GM18907 (cell line): ENCODE data around the gene PPP2R3C.
A peak's percentile ranks its signal among the peaks of the same experiment; 100 is the strongest.
"Not testable (repeated sequence)": the region's sequence is repeated elsewhere in the genome, so short reads cannot be mapped to it uniquely, and the experiment has no call there.

Source experiments
- ATAC-seq: cut with Tn5 transposase; IDR thresholded peaks from one replicate; pipeline ENCODE4 v1.9.1; 2021; ENCODE audit warnings: mild to moderate bottlenecking, moderate library complexity; ENCODE audit not compliant: unreplicated experiment

PPP2R3C gene

DNA sequence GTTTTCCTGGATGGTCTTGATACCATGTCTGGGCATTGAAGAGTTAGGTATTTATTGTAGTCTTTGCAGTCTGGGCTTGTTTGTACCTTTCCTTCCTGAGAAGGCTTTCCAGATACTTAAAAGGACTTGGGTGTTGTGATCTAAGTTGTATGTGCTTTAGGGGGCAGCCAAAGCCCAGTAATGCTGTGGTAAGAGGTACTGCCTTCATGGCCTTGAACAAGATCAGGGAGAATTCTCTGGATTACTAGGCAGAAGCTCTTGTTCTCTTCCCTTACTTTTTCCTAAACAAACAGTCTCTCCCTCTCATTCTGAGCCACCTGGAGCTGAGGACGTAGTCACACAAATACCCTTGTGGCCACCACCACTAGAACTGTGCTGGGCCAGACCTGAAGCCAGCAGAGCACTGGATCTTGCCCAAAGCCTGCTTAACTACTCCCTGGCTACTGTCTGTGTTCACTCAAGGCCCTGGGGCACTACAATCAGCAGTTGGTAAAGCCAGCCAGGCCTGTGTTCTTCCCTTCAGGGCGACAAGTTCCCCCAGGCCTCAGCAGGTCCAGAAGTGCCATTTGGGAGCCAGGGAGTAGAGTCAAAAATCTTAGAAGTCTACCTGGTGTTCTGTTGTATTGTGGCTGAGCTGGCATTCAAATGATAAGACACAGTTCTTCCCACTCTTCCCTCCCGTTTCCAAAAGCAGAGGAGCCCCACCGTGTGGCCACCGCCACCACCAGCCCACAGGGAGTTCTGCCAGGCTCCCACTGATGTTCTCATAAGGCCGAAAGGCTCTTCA, 11.9 kb upstream of the PPP2R3C start:
- no peak for ATAC-seq

DNA sequence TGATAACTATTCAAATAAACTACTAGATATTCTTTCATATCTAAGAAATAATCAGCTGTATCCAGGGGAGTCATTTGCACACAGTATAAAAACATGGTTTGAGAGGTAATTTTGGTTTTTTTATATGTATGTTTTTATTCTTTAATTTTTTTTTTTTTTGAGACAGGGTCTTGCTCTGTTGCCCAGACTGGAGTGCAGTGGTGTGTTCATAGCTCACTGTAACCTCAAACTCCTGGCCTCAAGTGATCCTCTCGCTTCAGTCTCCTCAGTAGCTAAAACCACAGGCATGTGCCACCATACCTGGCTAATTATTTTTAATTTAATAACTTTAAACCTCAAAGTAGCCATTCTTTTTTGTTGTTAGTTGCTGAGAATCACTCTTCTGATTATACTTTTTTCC, 2.3 kb upstream of the PPP2R3C start:
- ATAC-seq: no peak

DNA sequence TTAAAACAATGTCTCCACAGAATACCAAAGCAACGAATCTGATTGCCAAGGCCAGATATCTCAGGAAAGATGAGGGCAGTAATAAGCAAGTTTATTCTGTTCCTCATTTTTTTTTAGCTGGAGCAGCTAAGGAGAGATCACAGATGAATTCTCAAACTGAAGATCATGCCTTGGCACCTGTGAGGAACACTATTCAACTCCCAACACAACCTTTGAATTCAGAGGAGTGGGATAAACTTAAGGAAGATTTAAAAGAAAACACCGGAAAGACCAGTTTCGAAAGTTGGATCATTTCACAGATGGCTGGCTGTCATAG, 1.6 kb upstream of the PPP2R3C start:
- ATAC-seq: no peak

DNA sequence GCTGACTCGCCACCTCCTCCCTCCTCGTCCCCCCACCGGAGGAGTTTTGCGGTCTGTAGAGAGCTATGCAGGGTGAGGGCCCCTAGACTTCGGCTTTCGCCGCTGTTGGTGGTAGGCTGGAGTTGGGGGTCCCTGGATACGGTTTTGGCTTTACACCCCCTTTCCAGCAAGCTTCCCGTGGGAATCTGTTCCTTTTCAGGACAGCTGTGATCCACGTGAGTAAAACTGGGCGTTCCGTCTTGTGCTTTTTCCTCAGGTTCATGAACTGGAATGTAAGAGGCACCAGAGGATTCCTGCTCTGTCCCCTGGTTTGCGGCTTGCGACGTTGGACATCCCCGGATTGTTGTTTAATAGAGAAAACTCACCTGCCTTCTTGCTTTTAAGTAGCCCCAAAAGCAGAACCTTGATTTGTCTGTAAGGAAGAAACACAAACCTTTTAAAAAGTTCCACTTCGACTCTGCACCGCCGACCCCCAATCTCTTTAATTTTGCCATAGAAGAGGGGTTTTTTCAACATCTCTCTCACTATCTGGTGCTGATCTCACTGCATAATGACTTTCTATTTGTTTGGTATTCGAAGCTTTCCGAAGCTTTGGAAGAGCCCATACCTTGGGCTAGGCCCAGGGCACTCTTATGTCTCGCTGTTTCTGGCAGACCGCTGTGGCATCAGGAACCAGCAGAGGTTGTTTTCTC, 1.1 kb upstream of the PPP2R3C start:
- ATAC-seq: peak; percentile 5

DNA sequence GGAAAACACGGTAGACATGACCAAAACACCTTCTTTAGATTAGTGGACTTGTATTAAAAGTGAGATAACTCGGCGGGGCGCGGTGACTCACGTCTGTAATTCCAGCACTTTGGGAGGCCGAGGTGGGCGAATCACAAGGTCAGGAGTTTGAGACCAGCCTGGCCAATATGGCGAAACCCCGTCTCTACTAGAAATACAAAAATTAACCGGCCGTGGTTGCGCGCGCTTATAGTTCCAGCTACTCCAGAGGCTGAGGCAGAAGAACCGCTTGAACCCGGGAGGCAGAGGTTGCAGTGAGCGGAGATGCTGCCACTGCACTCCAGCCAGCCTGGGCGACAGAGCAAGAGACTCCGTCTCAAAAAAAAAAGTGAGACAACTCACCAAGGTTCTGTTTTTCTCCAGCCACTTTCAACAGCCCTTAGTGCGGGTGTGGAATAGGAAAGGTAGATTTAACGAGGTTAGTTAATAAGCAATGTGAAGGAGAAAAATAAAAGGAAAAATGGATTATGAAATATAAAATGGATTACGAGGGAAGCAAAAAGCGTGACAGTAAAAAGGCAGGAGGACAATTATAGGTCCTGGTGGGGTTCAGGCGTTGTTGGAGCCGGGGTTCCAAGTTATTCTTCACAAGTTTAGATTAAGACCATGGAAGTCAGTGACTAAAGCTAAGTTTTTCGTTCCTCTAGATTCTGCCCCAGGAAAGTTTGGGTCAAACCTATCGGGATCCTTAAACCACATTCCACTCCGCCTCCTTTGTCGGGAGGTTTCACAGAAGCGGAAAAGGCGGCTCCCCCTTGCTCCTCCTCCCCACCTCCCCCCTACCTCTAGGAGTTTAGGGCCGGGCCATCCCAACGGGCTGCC, 534 bp downstream of the PPP2R3C start:
- peak; percentile 4 for ATAC-seq

DNA sequence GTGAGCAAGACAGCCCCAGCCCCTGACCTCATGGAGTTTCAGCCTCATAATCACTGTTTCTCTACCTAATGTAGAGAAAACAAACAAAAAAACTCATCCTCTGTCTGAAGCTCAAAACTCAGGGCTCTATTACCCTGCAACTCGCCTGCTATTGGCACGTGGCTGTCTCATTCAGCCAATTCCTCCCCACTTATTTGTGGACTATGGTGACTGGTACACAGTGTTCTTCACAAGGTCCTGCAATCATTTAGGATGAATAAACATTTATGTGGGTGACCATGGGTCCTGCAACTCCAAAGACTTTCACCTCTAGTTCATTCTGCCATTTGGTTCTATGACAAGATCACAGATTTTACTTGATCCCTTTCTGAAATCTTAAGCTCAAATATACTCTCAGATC, 4.7 kb downstream of the PPP2R3C start:
- ATAC-seq: no peak

DNA sequence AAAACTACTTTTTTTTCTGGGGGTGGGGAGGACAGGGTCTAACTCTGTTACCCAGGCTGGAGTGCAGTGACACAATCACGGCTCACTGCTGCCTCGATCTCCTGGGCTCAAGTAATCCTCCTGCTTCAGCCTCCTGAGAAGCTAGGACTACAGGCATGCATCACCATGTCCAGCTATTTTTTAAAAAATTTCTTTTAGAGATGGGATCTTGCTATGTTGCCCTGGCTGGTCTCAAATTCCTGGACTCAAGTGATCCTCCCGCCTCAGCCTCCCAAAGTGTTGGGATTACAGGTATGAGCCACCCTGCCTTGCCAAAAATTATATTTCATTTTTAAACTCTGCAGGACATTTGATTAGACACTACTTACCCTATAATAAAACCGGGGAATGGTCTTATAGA, 5.5 kb downstream of the PPP2R3C start:
- ATAC-seq: no peak

DNA sequence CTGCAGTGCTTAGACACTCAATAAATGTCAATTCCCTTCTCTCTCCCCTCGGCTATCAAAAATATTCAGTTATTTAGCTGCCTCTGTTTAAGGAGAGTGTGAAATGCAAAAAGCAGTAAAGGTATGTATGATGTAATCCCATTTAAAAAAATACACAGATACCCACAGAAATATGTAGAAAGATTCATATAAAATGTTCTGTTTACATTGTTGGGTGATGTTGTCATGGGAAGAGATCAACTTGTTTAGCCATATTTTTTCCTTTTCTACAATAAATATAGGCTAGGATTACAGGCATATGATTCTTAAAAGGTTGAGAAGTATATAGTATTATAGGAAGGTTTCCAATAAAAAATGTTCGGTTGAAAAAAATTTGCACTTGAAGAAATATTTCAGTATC, 7.8 kb downstream of the PPP2R3C start:
- no peak for ATAC-seq

DNA sequence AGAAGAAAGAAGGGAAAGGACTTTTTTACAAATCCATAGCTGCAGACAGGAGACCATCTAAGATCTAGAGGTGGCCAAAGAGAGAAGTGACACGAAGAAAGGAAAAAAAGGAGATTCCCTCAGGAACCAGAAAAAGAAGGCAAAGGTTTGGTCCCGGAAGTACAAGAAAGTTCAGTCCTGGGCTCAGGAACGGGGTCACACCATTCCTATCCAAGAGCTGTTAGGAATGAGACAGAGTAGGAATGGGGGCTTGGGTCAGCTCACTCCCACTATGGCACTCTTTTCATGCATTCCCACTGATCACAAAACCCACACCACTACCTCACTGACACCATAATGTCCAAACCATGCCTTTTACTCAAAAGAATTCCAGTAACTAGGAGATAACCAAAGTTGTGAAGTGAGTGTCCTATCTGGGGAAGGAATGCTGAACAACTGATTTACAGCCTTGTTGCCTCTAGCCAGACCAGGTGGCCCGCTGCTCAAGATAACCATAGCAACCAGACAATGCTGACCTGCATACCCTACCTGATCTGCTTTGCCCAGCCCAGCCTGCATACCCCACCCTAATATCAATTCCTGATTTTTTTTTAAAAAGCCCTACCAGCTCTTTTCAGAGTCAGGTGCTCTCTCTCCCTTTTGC, 8.4 kb downstream of the PPP2R3C start:
- ATAC-seq: no peak

DNA sequence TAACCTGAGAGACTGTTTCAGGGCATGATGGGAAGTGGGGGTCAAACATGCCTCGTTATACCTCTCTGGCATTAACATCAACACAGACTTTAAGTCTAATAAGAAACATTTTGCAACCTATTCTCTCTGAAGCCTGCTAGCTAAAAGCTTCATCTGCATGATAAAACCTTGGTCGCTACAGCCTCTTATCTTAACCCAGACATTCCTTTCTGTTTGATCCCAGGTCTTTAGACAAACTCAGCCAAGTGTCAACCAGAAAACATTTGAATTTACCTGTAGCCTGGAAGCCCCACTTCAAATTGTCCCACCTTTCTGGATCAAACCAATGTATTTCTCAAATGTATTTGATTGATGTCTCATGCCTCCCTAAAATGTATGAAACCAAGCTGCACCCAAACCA, 9.1 kb downstream of the PPP2R3C start:
- no peak for ATAC-seq

DNA sequence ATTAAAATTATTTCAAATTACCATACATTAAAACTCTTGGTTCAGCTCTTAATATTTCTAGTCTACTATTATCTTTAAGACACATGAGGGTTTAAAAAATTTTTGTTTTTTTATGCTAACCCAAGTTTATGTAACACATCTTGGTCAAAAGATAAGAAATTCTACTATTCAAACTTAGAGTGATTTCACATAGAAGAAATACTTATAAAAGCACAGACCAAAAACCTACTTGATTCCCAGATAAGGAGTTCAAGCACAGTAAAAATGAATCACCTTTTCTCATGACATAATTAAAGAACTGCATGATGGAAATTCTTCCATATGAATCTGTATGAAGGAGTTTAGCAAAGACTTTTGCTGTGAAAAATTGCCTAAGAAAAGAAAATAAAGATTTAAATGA, 13.9 kb downstream of the PPP2R3C start:
- no peak for ATAC-seq

DNA sequence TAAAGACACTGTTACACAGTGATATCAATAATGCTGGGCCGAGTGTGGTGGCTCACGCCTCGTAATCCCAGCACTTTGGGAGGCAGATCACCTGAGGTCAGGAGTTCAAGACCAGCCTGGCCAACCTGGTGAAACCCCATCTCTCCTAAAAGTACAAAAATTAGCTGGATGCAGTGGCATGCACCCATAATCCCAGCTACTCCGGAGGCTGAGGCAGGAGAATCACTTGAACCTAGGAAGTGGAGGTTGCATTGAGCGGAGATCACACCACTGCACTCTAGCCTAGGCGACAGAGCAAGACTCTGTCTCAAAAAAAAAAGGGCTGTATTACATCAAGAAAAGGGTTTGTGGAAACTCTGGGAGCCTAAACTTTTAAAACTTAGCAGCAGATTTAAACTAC, 27.1 kb downstream of the PPP2R3C start:
- ATAC-seq: not testable (repeated sequence)

DNA sequence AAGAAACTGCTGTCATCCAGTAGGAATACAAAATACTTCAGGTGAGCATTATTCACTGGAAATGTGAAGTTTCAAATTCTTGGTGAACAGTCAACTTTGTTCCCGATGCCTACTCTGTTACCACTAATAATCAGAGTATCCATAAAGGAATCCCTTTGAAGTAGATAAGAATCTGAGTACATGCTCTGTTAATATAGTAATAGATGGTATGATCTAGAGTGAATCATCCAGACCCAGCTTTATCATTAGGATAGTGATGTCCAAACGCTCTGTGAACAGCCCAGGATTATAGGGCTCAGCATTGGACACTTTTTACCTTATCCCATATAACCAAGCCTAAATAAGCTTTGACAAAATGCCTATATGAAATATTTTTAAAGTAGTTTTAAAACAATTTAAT, 33.3 kb downstream of the PPP2R3C start:
- no peak for ATAC-seq

DNA sequence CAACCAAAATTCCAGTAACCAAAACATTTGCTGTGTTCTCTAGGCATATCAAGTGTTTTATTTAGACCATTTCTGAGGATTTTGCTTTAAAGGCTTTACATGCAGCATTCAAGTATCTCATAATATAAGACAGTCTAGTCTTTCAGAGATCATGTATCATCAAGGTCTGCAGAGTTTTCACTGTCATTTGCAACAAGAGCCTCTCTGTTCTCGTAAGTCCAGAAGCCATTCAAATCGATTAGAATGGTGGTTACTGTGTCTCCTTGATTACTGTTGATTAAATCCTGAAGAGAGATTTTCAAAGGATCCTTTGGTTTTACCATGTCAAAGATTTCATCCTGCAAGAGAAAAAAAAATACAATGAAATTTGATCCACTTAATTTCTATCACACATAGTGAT, 36.3 kb downstream of the PPP2R3C start:
- ATAC-seq: no peak

DNA sequence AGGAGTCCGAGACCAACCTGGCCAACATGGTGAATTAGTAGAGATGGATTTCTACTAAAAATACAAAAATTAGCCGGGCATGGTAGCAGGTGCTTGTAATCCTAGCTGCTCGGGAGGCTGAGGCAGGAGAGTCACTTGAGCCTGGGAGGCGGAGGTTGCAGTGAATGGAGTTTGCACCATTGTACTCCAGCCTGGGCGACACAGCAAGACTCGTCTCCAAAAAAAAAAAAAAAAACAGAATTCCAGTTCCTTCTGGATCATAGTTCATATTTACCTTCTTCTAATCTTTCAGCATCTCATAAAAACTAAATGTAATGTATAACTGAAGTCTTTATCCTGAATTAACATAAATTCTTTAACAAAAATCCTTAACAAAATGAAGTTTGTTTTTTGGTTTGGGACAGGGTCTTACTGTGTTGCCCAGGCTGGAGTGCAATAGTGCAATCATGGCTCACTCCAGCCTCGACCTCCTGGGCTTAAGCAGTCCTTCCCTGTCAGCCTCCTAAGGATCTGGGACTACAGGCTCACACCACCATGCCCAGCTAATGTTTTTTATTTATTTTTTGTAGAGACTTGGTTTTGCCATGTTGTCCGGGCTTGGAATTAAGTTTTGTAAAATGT, 38.1 kb downstream of the PPP2R3C start:
- ATAC-seq: no peak

DNA sequence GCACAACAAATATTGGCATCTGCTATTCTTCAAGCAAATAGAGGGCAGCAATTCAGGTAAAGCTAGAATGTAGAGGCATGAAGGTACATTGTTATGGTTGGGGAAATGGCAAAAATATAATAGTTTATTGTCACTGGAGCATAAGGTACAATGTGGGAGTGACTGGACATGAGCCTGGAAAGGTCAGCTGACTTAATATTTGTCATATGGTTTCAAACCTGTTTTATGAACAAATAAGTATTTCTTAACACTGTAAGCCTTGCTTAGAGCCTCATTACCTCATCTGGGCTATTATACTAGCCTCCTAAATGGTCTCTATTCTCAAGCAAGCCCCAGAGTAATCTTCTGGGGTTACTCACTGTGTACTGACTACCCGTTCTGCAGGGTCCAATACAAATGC, 42.0 kb downstream of the PPP2R3C start:
- no peak for ATAC-seq

DNA sequence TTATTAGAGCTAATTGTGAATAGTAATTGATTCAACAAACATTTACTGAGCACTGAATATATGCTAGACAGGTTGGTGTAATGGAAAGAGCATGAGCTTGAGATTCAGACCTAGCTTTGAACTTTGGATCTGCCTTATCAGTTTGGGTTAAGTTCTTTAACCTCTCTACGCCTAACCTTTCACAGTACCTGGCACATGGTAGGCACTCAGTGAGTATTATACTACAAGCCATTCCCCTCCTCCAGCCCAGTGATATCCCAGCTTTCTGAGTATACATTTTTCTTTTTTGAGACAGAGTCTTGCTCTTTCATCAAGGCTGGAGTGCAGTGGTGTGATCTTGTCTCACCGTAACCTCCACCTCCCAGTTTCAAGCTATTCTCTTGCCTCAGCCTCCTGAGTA, 43.7 kb downstream of the PPP2R3C start:
- no peak for ATAC-seq

DNA sequence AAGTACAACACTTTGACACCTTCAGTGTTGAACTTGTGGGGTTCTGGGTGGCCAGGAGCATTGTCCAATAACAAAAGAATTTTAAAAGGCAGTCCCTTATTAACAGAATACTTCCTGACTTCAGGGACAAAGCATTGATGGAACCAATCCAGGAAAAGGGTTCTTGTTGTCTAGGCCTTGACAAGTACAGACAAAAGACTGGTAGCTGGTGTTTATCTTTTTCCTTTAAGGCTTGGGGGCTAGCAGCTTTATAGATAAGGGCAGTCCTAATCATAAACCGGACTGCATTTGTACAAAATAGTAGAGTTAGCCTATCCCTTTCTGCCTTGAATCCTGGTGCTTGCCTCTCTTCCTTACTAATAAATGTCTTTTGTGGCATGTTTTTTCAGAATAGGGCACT, 48.3 kb downstream of the PPP2R3C start:
- ATAC-seq: no peak

DNA sequence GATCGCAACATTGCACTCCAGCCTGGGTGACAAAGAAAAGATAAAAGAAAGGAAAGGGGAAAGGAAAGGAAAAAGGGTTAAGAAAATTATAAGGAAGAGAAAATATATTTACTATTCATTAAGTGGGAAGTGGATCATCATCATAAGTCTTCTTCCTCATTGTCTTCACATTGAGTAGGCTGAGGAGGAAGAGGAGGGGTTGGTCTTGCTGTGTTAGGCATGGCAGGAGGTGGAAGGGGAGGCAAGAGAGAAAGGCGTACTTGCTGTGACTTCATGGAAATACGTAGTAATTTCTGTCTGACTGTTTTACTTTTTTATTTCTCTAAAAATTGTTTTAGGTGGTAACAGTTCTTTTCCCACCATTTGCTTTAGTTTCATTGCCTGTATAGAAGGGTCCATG, 49.6 kb downstream of the PPP2R3C start:
- no peak for ATAC-seq

DNA sequence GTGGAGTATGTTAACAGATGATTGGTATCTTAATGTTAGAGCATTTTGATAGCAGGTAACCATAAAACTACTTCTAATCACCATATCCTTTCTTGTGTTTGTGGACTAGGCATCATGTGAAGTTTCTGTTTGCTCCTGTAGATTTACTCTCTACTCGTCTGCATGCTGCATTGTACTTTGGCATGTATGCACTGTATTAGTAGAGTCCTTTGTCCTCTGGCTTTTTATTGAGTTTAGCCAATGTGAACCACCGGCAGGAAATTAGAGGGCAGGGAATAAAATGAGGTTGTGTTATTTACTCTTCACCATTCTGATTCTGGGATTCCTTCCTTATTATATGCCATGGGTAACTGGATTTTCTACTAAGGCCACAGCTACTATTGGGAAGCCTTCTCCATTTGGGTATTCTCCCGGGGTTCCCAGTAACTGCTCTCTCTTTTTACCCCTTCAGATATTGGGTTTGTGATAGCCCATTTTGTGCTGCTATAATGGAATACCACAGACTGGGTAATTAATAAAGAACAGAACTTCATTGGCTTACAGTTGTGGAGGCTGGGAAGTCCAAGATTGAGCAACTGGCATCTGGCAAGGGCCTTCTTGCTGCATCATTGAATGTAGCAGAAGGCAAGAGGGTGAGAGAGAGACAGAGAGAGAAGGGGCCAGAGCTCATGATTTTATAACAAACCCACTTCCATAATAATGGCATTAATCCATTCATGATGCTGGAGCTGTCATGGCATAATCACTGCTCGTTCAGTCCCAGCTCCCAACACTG, 53.4 kb downstream of the PPP2R3C start:
- ATAC-seq: no peak
